Esophagus (tissue), 2 donors: ENCODE results near the gene PAM16. TPM values are rescaled to one million over a fixed set of nuclear protein-coding genes. Genes with fewer than 3 reads are reported as not detected.
A peak's percentile ranks its signal among the peaks of the same experiment; 100 is the strongest.

Source experiments
- H3K27ac ChIP-seq, 2 donors: one replicate each; pipeline ENCODE4 v1.5.1; 2013; ENCODE audit warnings: low read depth in 2 of 2, mild to moderate bottlenecking in 2 of 2, inconsistent platforms in 1 of 2, low read length in 1 of 2, moderate library complexity in 1 of 2
- H3K27me3 ChIP-seq, 2 donors: one replicate each; pipeline ENCODE4 v1.6.1; 2013; ENCODE audit warnings: low read length in 2 of 2, control low read depth in 1 of 2, mild to moderate bottlenecking in 1 of 2; ENCODE audit not compliant: insufficient read depth in 2 of 2, control insufficient read depth in 1 of 2
- H3K36me3 ChIP-seq, 2 donors: one replicate each; pipeline ENCODE4 v1.6.1; 2013; ENCODE audit warnings: low read length in 1 of 2; ENCODE audit not compliant: control insufficient read depth in 2 of 2, insufficient read depth in 2 of 2
- H3K4me1 ChIP-seq, 2 donors: one replicate each; pipeline ENCODE4 v1.6.1; 2013; ENCODE audit warnings: low read length in 1 of 2; ENCODE audit not compliant: control insufficient read depth in 2 of 2, insufficient read depth in 2 of 2
- H3K4me3 ChIP-seq, 2 donors: one replicate each; pipeline ENCODE4 v1.5.1; 2013; ENCODE audit warnings: low read length in 2 of 2, mild to moderate bottlenecking in 2 of 2, low read depth in 1 of 2, moderate library complexity in 1 of 2
- H3K9me3 ChIP-seq, 2 donors: one replicate each; pipeline ENCODE4 v1.6.1; 2013; ENCODE audit warnings: mild to moderate bottlenecking in 2 of 2, low read depth in 1 of 2, low read length in 1 of 2, moderate library complexity in 1 of 2; ENCODE audit not compliant: control insufficient read depth in 2 of 2, insufficient read depth in 1 of 2
- WGBS, 2 donors: extraction: QIAGEN DNeasy Blood & Tissue Kit; methylation state at CpG; one replicate each; pipeline ENCODE4 v1.1.7; 2013; 5-methylcytosine and 5-hydroxymethylcytosine counted together
- polyA plus RNA-seq, 2 donors: library from polyadenylated mRNA; stranded (reverse); fragments of 200-250 nt; gene quantifications; one replicate each; pipeline ENCODE4 v1.2.3, GENCODE V29; 2013
- donor health status: healthy with polysubstance abuse.
- donor health status: Bipolar disorder and iron deficiency.

Gene PAM16
- polyA plus RNA-seq, 2 donors: 48.2 to 86.1 TPM

- no peaks in the 10 kb centered on the region for H3K9me3 ChIP-seq
- H3K4me1 ChIP-seq: peaks cover 3 to 11% of the 10 kb centered on the region in 2 donors
- H3K27ac ChIP-seq: peak overlapping the region in 1 of 2 donors; percentile 8
- H3K4me3 ChIP-seq: no peak overlapping the region
- WGBS, 2 donors: 68 to 75% methylated on average over 17 to 20 of the region's 20 CpGs
- H3K36me3 ChIP-seq: peaks cover 7 to 49% of the 10 kb centered on the region in 2 donors
- H3K27me3 ChIP-seq: no peaks in the 10 kb centered on the region
These were observed 33.4 kb upstream of the PAM16 start for GRCh38 chr16:4384509-4384942.

GRCh38 chr16:4383591-4384444 lies 32.7 kb upstream of the PAM16 start:
- H3K27ac ChIP-seq: peak overlapping the region in 1 of 2 donors; percentile 8
- peaks cover 7 to 53% of the 10 kb centered on the region in 2 donors for H3K36me3 ChIP-seq
- WGBS, 2 donors: 90 to 91% methylated on average over 12 of the region's 12 CpGs
- no peaks in the 10 kb centered on the region for H3K9me3 ChIP-seq
- H3K4me3 ChIP-seq: no peak overlapping the region
- no peaks in the 10 kb centered on the region for H3K27me3 ChIP-seq
- H3K4me1 ChIP-seq: peaks cover 3 to 10% of the 10 kb centered on the region in 2 donors

DNA sequence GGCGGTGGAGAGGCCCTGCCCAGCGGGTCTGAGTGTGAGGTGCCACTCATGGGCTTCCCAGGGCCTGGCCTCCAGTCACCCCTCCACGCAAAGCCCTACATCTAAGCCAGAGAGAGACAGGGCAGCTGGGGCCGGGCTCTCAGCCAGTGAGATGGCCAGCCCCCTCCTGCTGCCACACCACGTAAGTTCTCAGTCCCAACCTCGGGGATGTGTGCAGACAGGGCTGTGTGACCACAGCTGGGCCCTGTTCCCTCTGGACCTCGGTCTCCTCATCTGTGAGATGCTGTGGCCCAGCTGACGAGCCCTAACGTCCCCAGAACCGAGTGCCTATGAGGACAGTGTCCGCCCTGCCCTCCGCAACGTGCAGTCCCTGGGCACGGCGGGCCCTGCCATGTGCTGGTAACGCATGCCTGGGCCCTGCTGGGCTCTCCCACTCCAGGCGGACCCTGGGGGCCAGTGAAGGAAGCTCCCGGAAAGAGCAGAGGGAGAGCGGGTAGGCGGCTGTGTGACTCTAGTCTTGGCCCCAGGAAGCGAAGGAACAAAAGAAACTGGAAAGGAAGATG lies 31.8 kb upstream of the PAM16 start:
- H3K4me1 ChIP-seq: peaks cover 3 to 14% of the 10 kb centered on the region in 2 donors
- H3K4me3 ChIP-seq: no peak overlapping the region
- no peaks in the 10 kb centered on the region for H3K9me3 ChIP-seq
- peaks cover 7 to 53% of the 10 kb centered on the region in 2 donors for H3K36me3 ChIP-seq
- WGBS, 2 donors: 80 to 88% methylated on average over 21 of the region's 21 CpGs
- no peak overlapping the region for H3K27ac ChIP-seq
- H3K27me3 ChIP-seq: no peaks in the 10 kb centered on the region

GRCh38 chr16:4381935-4382794 lies 31.0 kb upstream of the PAM16 start:
- H3K27me3 ChIP-seq: no peaks in the 10 kb centered on the region
- no peak overlapping the region for H3K27ac ChIP-seq
- H3K9me3 ChIP-seq: no peaks in the 10 kb centered on the region
- H3K4me1 ChIP-seq: peaks cover 1 to 19% of the 10 kb centered on the region in 2 donors
- peaks cover 7 to 50% of the 10 kb centered on the region in 2 donors for H3K36me3 ChIP-seq
- no peak overlapping the region for H3K4me3 ChIP-seq
- 93 to 94% methylated on average over 55 of the region's 55 CpGs for WGBS, 2 donors

- Histone ChIP-seq H3K27ac (no peak overlapping the region), H3K4me1 (peaks cover 4 to 21% of the 10 kb centered on the region in 2 donors), H3K27me3 (no peaks in the 10 kb centered on the region), H3K4me3 (no peak overlapping the region), H3K36me3 (peaks cover 7 to 53% of the 10 kb centered on the region in 2 donors), H3K9me3 (no peaks in the 10 kb centered on the region)
- WGBS, 2 donors: 92 to 95% methylated on average over 56 to 59 of the region's 59 CpGs
These were observed 30.2 kb upstream of the PAM16 start for GRCh38 chr16:4381072-4381934.

- peaks cover 7 to 53% of the 10 kb centered on the region in 2 donors for H3K36me3 ChIP-seq
- H3K27ac ChIP-seq: no peak overlapping the region
- H3K4me1 ChIP-seq: peaks cover 4 to 23% of the 10 kb centered on the region in 2 donors
- no peaks in the 10 kb centered on the region for H3K27me3 ChIP-seq
- WGBS, 2 donors: 81 to 88% methylated on average over 26 of the region's 26 CpGs
- no peaks in the 10 kb centered on the region for H3K9me3 ChIP-seq
- H3K4me3 ChIP-seq: no peak overlapping the region
These were observed 29.3 kb upstream of the PAM16 start for GRCh38 chr16:4380119-4381063.

DNA sequence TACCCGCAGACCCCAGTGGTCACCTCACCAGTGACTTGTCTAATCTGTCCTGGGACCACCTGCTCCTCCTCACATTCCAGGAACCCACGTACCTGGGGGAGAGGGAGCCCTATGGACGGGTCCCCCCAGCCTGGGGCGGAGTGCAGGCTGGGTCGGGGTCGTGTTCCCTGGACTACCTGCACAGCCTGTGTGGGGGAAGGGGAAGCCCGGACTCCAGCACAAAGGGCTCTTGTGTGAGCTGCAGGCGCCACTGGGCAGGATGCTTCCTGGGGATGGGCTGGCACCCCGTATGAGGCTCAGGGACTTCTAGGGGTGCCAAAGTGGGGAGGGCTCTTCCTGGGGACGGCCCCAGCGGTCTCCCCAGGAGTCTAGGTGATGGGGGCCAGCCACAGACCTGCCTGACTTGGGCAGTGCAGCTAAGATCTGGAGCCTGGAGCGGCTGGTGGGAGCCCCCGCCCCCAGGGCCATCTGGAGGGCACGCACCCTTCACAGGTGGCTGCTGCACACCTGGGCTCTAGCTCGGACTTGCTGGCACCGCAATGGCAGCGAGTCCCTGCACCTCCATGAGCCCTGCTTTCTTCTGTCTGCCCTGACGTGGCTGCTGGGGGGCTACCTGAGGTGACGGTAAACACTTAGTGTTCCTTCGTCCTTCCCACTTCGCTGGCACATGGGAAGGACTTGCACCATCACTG lies 28.0 kb upstream of the PAM16 start:
- Histone ChIP-seq H3K4me1 (peaks cover 7 to 29% of the 10 kb centered on the region in 2 donors), H3K27ac (peak overlapping the region in 1 of 2 donors; percentile 29), H3K4me3 (no peak overlapping the region), H3K36me3 (peaks cover 7 to 47% of the 10 kb centered on the region in 2 donors), H3K9me3 (no peaks in the 10 kb centered on the region), H3K27me3 (no peaks in the 10 kb centered on the region)
- WGBS, 2 donors: 87 to 88% methylated on average over 21 of the region's 21 CpGs
